ENCODE measurements around the gene CLDN8. TPM values are rescaled to one million over a fixed set of nuclear protein-coding genes. Genes with fewer than 3 reads are reported as not detected.
A peak's percentile ranks its signal among the peaks of the same experiment; 100 is the strongest.

CLDN8 gene
- total RNA-seq: not detected
- long read RNA-seq: 0 reads

DNA sequence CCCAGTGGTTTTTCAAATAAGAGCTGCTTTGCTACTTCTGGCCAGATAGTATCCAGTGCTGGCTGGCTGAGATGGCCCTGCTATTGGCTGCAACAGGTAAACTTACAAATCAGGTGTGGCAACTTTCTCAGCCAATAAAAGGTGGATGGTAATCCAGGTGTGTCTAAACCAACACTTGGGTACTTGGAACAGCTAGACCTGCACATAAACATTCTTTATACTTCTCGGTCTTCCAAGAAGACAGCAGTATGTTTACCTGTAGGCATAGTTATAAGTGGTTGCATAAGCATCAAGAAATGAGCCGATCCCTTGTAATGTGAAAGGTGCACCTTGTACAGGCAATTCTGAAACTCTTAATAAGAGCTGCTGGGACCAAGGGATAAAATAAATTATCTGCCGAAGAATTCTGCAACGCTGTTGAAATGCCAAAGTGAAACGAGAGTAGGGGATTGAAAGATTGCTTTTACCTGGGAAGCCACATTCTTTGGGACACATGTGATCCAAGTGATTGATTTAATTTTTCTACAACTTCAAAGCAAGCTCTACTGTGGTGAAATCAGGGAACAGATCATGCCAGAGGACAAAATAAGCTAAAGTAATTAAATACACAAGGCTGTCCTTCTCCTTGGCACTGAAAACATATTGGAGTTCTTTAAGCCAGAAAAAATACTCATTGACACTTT, at the start of gene CLDN8:
Gene CLDN8, minus strand, starts transcription at position 57 of the 683 bp plus-strand sequence. CDS start 172 bp downstream, outside the sequence.
- intact Hi-C loops (cut with micrococcal nuclease): no loop called here
- no peaks in the 10 kb centered on the region for H3K27me3 ChIP-seq (ENCODE audit: low read depth)
- no peak for DNase-seq
- no peaks in the 10 kb centered on the region for H3K4me1 ChIP-seq
- no peak within 1 kb of the TSS for H3K27ac ChIP-seq (replicated peaks)
- H3K9me3 ChIP-seq (replicated peaks): no peaks in the 10 kb centered on the region
- TF ChIP-seq, protein P1, sequence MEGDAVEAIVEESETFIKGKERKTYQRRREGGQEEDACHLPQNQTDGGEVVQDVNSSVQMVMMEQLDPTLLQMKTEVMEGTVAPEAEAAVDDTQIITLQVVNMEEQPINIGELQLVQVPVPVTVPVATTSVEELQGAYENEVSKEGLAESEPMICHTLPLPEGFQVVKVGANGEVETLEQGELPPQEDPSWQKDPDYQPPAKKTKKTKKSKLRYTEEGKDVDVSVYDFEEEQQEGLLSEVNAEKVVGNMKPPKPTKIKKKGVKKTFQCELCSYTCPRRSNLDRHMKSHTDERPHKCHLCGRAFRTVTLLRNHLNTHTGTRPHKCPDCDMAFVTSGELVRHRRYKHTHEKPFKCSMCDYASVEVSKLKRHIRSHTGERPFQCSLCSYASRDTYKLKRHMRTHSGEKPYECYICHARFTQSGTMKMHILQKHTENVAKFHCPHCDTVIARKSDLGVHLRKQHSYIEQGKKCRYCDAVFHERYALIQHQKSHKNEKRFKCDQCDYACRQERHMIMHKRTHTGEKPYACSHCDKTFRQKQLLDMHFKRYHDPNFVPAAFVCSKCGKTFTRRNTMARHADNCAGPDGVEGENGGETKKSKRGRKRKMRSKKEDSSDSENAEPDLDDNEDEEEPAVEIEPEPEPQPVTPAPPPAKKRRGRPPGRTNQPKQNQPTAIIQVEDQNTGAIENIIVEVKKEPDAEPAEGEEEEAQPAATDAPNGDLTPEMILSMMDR (IDR thresholded peaks at IDR 0.05; ENCODE audit: borderline replicate concordance): no peak
- no peak within 1 kb of the TSS for H3K4me3 ChIP-seq
- no peaks in the 10 kb centered on the region for H3K36me3 ChIP-seq

GRCh38 chr21:30257773-30258172, 41.9 kb upstream of the CLDN8 start:
- TF ChIP-seq, protein P1 (IDR thresholded peaks at IDR 0.05; ENCODE audit: borderline replicate concordance): peak; percentile 40
- intact Hi-C loops (cut with micrococcal nuclease): no loop called here
- H3K9me3 ChIP-seq (replicated peaks): no peaks in the 10 kb centered on the region

DNA sequence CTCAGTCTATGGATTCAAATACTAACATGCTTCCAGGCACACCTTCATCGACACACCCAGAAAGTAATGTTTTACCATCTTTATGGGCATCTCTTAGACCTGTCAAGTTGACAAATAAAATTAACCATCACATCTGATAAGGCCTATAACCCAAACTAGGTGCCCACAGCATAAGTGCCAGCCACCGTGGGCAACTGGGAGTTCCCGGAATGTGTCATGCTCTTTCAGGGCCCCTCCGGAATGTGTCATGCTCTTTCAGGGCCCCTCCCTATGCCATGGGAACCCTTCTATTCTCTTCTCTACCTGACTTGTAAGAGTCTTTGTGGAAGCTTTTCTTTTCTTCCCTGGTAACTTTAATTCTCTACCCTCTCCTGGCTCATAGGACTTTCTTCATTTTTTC, 40.2 kb upstream of the CLDN8 start:
- Histone ChIP-seq H3K4me1 (no peaks in the 10 kb centered on the region), H3K4me3 (no peak overlapping the region), H3K27ac (replicated peaks) (no peak overlapping the region), H3K27me3 (ENCODE audit: low read depth) (no peaks in the 10 kb centered on the region), H3K36me3 (no peaks in the 10 kb centered on the region), H3K9me3 (replicated peaks) (peaks cover 5% of the 10 kb centered on the region)
- no peak for DNase-seq
- TF ChIP-seq, protein P1 (IDR thresholded peaks at IDR 0.05; ENCODE audit: borderline replicate concordance): no peak
- intact Hi-C loops (cut with micrococcal nuclease): no loop called here

More at GRCh38 chr21:30257773-30258172, 41.9 kb upstream of the CLDN8 start:
- Histone ChIP-seq H3K36me3 (no peaks in the 10 kb centered on the region), H3K27ac (replicated peaks) (no peak overlapping the region), H3K27me3 (ENCODE audit: low read depth) (no peaks in the 10 kb centered on the region), H3K4me1 (no peaks in the 10 kb centered on the region), H3K4me3 (no peak overlapping the region)
- no peak for DNase-seq

DNA sequence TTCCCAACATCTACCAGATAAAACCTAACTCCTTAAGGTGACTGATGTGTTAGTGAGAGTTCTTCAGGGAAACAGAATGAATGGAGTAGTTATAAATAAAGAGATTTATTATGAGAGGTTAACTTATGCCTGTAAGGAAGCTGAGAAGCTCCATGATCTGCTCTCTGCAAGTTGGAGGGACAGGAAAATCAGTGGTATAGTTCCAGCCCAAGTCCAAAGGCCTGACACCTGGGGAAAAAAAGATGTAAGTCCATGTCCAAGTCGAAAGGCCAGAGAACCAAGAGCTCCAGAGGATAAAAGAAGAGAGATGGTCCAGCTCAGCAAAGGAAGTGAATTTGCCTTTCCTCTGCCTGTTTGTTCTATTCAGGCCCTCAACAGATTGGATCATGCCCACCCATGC, 39.8 kb upstream of the CLDN8 start:
- no peaks in the 10 kb centered on the region for H3K36me3 ChIP-seq
- TF ChIP-seq, protein P1 (IDR thresholded peaks at IDR 0.05; ENCODE audit: borderline replicate concordance): no peak
- intact Hi-C loops (cut with micrococcal nuclease): no loop called here
- no peak for DNase-seq
- no peaks in the 10 kb centered on the region for H3K4me1 ChIP-seq
- no peak overlapping the region for H3K4me3 ChIP-seq
- no peaks in the 10 kb centered on the region for H3K27me3 ChIP-seq (ENCODE audit: low read depth)
- H3K27ac ChIP-seq (replicated peaks): no peak overlapping the region
- H3K9me3 ChIP-seq (replicated peaks): peaks cover 9% of the 10 kb centered on the region

GRCh38 chr21:30251781-30252180, 35.9 kb upstream of the CLDN8 start:
- DNase-seq: no peak
- Histone ChIP-seq H3K4me1 (no peaks in the 10 kb centered on the region), H3K27ac (replicated peaks) (no peak overlapping the region), H3K27me3 (ENCODE audit: low read depth) (no peaks in the 10 kb centered on the region), H3K36me3 (no peaks in the 10 kb centered on the region), H3K9me3 (replicated peaks) (peaks cover 12% of the 10 kb centered on the region), H3K4me3 (no peak overlapping the region)
- intact Hi-C loops (cut with micrococcal nuclease): no loop called here
- TF ChIP-seq, protein P1 (IDR thresholded peaks at IDR 0.05; ENCODE audit: borderline replicate concordance): no peak
